Testis (tissue), 3 donors: ENCODE data around the gene LIMK2. TPM values are rescaled to one million over a fixed set of nuclear protein-coding genes. Genes with fewer than 3 reads are reported as not detected.

ENCODE experiments used
- DNase-seq: peaks from one replicate; pipeline ENCODE4 v3.0.0-alpha.2; 2019
- H3K27ac ChIP-seq, 2 donors: fragments of 200-600 bp; sonication (generic); one replicate each; pipeline ENCODE4 v1.5.1; 2019
- H3K27me3 ChIP-seq: fragments of 200-600 bp; sonication (generic); one replicate; pipeline ENCODE4 v1.5.1; 2019
- H3K36me3 ChIP-seq: fragments of 200-600 bp; sonication (generic); one replicate; pipeline ENCODE4 v1.5.1; 2017; ENCODE audit warnings: low read depth; ENCODE audit errors: missing control alignments
- H3K4me1 ChIP-seq: fragments of 200-600 bp; sonication (generic); one replicate; pipeline ENCODE4 v1.5.1; 2019
- H3K4me3 ChIP-seq, 2 donors: fragments of 200-600 bp; sonication (generic); one replicate each; pipeline ENCODE4 v1.5.1; 2017 to 2019
- H3K9me3 ChIP-seq: fragments of 200-600 bp; sonication (generic); one replicate; pipeline ENCODE4 v1.5.1; 2017
- CTCF ChIP-seq, 3 experiments: fragments of 450-650 bp in 2 of 3; fragments of 200-600 bp in 1 of 3; sonication (generic) in 1 of 3; IDR thresholded peaks; one replicate each; pipeline ENCODE4 v1.5.1; 2016 to 2019; ENCODE audit warnings: antibody characterized with exemption in 3 of 3, mild to moderate bottlenecking in 2 of 3, moderate library complexity in 1 of 3
- POLR2A ChIP-seq: fragments of 450-650 bp; IDR thresholded peaks from one replicate; pipeline ENCODE4 v1.6.1; 2017; ENCODE audit warnings: antibody characterized with exemption, mild to moderate bottlenecking, moderate library complexity
- WGBS, 2 donors: methylation state at CpG; one replicate each; pipeline ENCODE4 v1.1.5; 2018; 5-methylcytosine and 5-hydroxymethylcytosine counted together
- intact Hi-C: fragments of 100-400 bp; cut with DNase I; formaldehyde crosslinking; loops from one replicate; pipeline ENCODE4 v1.15.1; 2023; ENCODE audit warnings: low total_unique reads
- polyA plus RNA-seq: library from polyadenylated mRNA; stranded (reverse); fragments of 350-450 nt; fragmentation: Illumina TruSeq; extraction: RNeasy Lipid Tissue Mini Kit (QIAGEN cat#74804); gene quantifications from one replicate; pipeline ENCODE4 v1.2.3, GENCODE V29; 2014; ENCODE audit warnings: low read depth, low replicate concordance; ENCODE audit not compliant: insufficient read depth
- small RNA-seq, 2 donors: library from RNA; depleted of rRNA; stranded (forward); fragments of <200 nt; gene quantifications; one replicate each; pipeline ENCODE3, GENCODE V24; 2016
- total RNA-seq, 2 donors: library from RNA; depleted of rRNA; stranded (reverse); fragments of >200 nt; gene quantifications; one replicate each; pipeline ENCODE4 v1.2.3, GENCODE V29; 2016

The LIMK2 gene
- total and polyA plus RNA-seq, 3 donors from 2014 or later, result 51.7 to 101 (median 94.0) TPM

GRCh38 chr22:31329029-31329428 lies 116.9 kb downstream of the LIMK2 start:
- Histone ChIP-seq H3K4me3 (no peak overlapping the region), H3K9me3 (no peaks in the 10 kb centered on the region), H3K36me3 (no peaks in the 10 kb centered on the region), H3K27me3 (no peaks in the 10 kb centered on the region), H3K27ac (no peak overlapping the region), H3K4me1 (peaks cover 3% of the 10 kb centered on the region)
- DNase-seq, result no peak
- TF ChIP-seq CTCF (IDR thresholded peaks at IDR 0.05) (no peak), POLR2A (no peak)
- 85 to 89% methylated on average over 3 to 4 of the region's 4 CpGs for WGBS, 2 donors
- intact Hi-C loops, result no loop called here

Small RNA genes within 50 kb of the gene (small RNA-seq; reads per million reads assigned to genes)
- gene RF00019, result 0 reads per million in 2 donors
- gene RNA5SP496, result 0 reads per million in 2 donors
- gene RNU6-1128P, result 0 reads per million in 2 donors

Other genes with a start within 250 kb of the LIMK2 start
- gene MORC2, start 243.5 kb upstream of the LIMK2 start, total RNA-seq, result 10 to 100 TPM; 65.5 to 81.0 TPM
- gene MORC2, start 243.5 kb upstream of the LIMK2 start, polyA plus RNA-seq, result 64.8 TPM
- 100 to 1,000 TPM; 134 to 182 TPM for gene TUG1, start 243.0 kb upstream of the LIMK2 start, total RNA-seq
- gene TUG1, start 243.0 kb upstream of the LIMK2 start, polyA plus RNA-seq, result 157 TPM
- 10 to 100 TPM; 50.1 to 52.5 TPM for gene SMTN, start 131.0 kb upstream of the LIMK2 start, total RNA-seq
- 31.6 TPM for gene SMTN, start 131.0 kb upstream of the LIMK2 start, polyA plus RNA-seq
- 100 to 1,000 TPM in 1 of 2 donors, 10 to 100 TPM in 1; 82.8 to 102 TPM for gene SELENOM, start 104.7 kb upstream of the LIMK2 start, total RNA-seq
- gene SELENOM, start 104.7 kb upstream of the LIMK2 start, polyA plus RNA-seq, result 77.4 TPM
- 10 to 100 TPM; 11.3 to 17.2 TPM for gene INPP5J, start 89.3 kb upstream of the LIMK2 start, total RNA-seq
- gene INPP5J, start 89.3 kb upstream of the LIMK2 start, polyA plus RNA-seq, result 5.2 TPM
- under 1 TPM; 0.55 to 0.68 TPM for gene PLA2G3, start 71.8 kb upstream of the LIMK2 start, total RNA-seq
- gene PLA2G3, start 71.8 kb upstream of the LIMK2 start, polyA plus RNA-seq, result 0.44 TPM
- gene RNF185, start 52.1 kb upstream of the LIMK2 start, total RNA-seq, result 10 to 100 TPM; 30.0 to 32.4 TPM
- 33.2 TPM for gene RNF185, start 52.1 kb upstream of the LIMK2 start, polyA plus RNA-seq
- 10 to 100 TPM; 65.9 to 89.2 TPM for gene PIK3IP1, start 80.2 kb downstream of the LIMK2 start, total RNA-seq
- 42.4 TPM for gene PIK3IP1, start 80.2 kb downstream of the LIMK2 start, polyA plus RNA-seq
- 10 to 100 TPM; 38.1 to 48.7 TPM for gene PATZ1, start 134.0 kb downstream of the LIMK2 start, total RNA-seq
- gene PATZ1, start 134.0 kb downstream of the LIMK2 start, polyA plus RNA-seq, result 23.2 TPM
- 100 to 1,000 TPM; 148 to 165 TPM for gene DRG1, start 187.3 kb downstream of the LIMK2 start, total RNA-seq
- 399 TPM for gene DRG1, start 187.3 kb downstream of the LIMK2 start, polyA plus RNA-seq